ENCODE results near the gene SMAD2. TPM values are rescaled to one million over a fixed set of nuclear protein-coding genes. Genes with fewer than 3 reads are reported as not detected.

Gene SMAD2
- total and polyA plus RNA-seq, 9 of the 15 experiments (the other 6 are each of a cell fraction or from before 2014, with no cell fraction given), result 9.2 to 49.6 (median 33.7) TPM

GRCh38 chr18:47846431-47846830 is 84.0 kb downstream of the SMAD2 start (continued):
- TF ChIP-seq CXXC5 (CRISPR knock-in tag; IDR thresholded peaks at IDR 0.05) (no peak), ZNF644 (tag; IDR thresholded peaks at IDR 0.05; ENCODE audit: low read depth) (no peak)

GRCh38 chr18:47844828-47845498 is 85.5 kb downstream of the SMAD2 start:
- BruUV-seq (replicated peaks), result no TSS peak
- H3K9me3 ChIP-seq (replicated peaks; ENCODE audit: control insufficient read depth, insufficient read depth, low read depth, low read length), result no peaks in the 10 kb centered on the region
- TF ChIP-seq TRIM24 (IDR thresholded peaks at IDR 0.05) (no peak), ZBTB33 (CRISPR knock-in tag; IDR thresholded peaks at IDR 0.05) (no peak), ZSCAN32 (CRISPR knock-in tag; IDR thresholded peaks at IDR 0.05) (no peak), NFE2 (IDR thresholded peaks at IDR 0.05; ENCODE audit: low read depth) (no peak), NFXL1 (CRISPR knock-in tag; IDR thresholded peaks at IDR 0.05) (no peak)
- in situ Hi-C loops (cut with MboI) (no loop called here), intact Hi-C loops (cut with micrococcal nuclease) (no loop called here)
- peaks cover 51% of the 10 kb centered on the region; the same call in 2 of the 3 replicates for H3K36me3 ChIP-seq (ENCODE audit: control insufficient read depth, insufficient read depth, low read length)
- no peaks in the 10 kb centered on the region for H4K20me1 ChIP-seq (replicated peaks; ENCODE audit: control insufficient read depth, insufficient read depth, low read length)
- no peak overlapping the region for H3K4me2 ChIP-seq (ENCODE audit: insufficient read depth, low read length)
- ChIA-PET CTCF (ENCODE audit: low intra/inter-chr PET ratio) (no interaction called here), POLR2A (no interaction called here)
- no peaks in the 10 kb centered on the region for H3K4me1 ChIP-seq (replicated peaks in 1 of 2; ENCODE audit: control insufficient read depth in 2 of 2, insufficient read depth in 2 of 2, low read length in 2 of 2)
- WGBS (ENCODE audit: insufficient coverage, low coverage, missing lambda C conversion rate), result 96% methylated on average over 5 of the region's 5 CpGs
- no peaks in the 10 kb centered on the region for H3K79me2 ChIP-seq (ENCODE audit: control insufficient read depth, insufficient read depth, low read length)
- FAIRE-seq (no peak), ATAC-seq (no peak), DNase-seq (ENCODE audit: extremely low read depth in 1 of 4, low spot score in 3 of 4) (no peak)
- H3K9me1 ChIP-seq (ENCODE audit: control insufficient read depth, insufficient read depth, low read length), result peaks cover 2% of the 10 kb centered on the region
- H2AFZ ChIP-seq (ENCODE audit: low read depth, low read length), result no peak overlapping the region
- H3K9ac ChIP-seq (ENCODE audit: insufficient read depth in 1 of 2, low read depth in 2 of 2, low read length in 2 of 2), result no peak overlapping the region
- no peak overlapping the region for H3K27ac ChIP-seq (ENCODE audit: extremely low read depth, low read depth, low read length)
- no peak overlapping the region for H3K4me3 ChIP-seq
- H3K27me3 ChIP-seq (ENCODE audit: control insufficient read depth in 2 of 2, insufficient read depth in 2 of 2, low read length in 2 of 2), result no peaks in the 10 kb centered on the region
